ENCODE results near the gene MLN. TPM values are rescaled to one million over a fixed set of nuclear protein-coding genes. Genes with fewer than 3 reads are reported as not detected.

The MLN gene
- total and polyA plus RNA-seq, 2 of the 4 experiments (the other 2 are of a cell fraction), result not detected

- Histone ChIP-seq H3K23ac (ENCODE audit: low read depth, low read length) (no peak overlapping the region), H2BK20ac (ENCODE audit: low read depth, low read length) (no peak overlapping the region), H2BK5ac (ENCODE audit: low read depth, low read length, poor library complexity, severe bottlenecking) (no peak overlapping the region), H2AK5ac (ENCODE audit: low read depth, low read length) (no peak overlapping the region), H3K9ac (ENCODE audit: low read depth, low read length) (no peak overlapping the region), H2AFZ (replicated peaks; ENCODE audit: low read length, poor library complexity) (peak overlapping the region; percentile 14), H3K4me1 (ENCODE audit: control insufficient read depth, insufficient read depth, low read length) (no peaks in the 10 kb centered on the region), H4K5ac (ENCODE audit: low read depth, low read length) (no peak overlapping the region), H4K8ac (ENCODE audit: low read depth in 2 of 2, low read length in 2 of 2) (no peak overlapping the region), H3K14ac (replicated peaks; ENCODE audit: low read depth, low read length) (no peak overlapping the region), H3K79me1 (ENCODE audit: low read depth in 1 of 2, low read length in 2 of 2) (no peaks in the 10 kb centered on the region), H3K9me3 (ENCODE audit: control insufficient read depth, insufficient read depth, low read length) (no peaks in the 10 kb centered on the region), H4K20me1 (ENCODE audit: insufficient read depth, low read length) (no peaks in the 10 kb centered on the region), H3K36me3 (ENCODE audit: control insufficient read depth, insufficient read depth, low read length) (no peaks in the 10 kb centered on the region), H3K9me1 (ENCODE audit: insufficient read depth, low read length) (0 out of 2 replicates have a peak, but pooled peaks cover 4% of the 10 kb centered on the region), H3K4me3 (ENCODE audit: insufficient read depth, low read depth, low read length) (no peak overlapping the region), H3K27ac (ENCODE audit: insufficient read depth, low read length) (no peak overlapping the region), H4K91ac (ENCODE audit: insufficient read depth, low read depth, low read length) (no peak overlapping the region), H2BK120ac (ENCODE audit: low read depth, low read length) (no peak overlapping the region), H2BK15ac (ENCODE audit: low read depth, low read length) (no peak overlapping the region), H3K18ac (ENCODE audit: low read depth, low read length) (no peak overlapping the region), H3K4ac (ENCODE audit: low read depth, low read length) (no peak overlapping the region), H3K56ac (ENCODE audit: extremely low read depth, insufficient read depth, low read length) (no peak overlapping the region), H3K4me2 (ENCODE audit: low read depth, low read length) (no peak overlapping the region), H3K27me3 (ENCODE audit: control insufficient read depth, insufficient read depth, low read length) (peaks cover 28% of the 10 kb centered on the region), H2AK9ac (replicated peaks; ENCODE audit: low read depth, low read length, poor library complexity) (no peak overlapping the region)
- BruUV-seq (replicated peaks), result no TSS peak
- ChIA-PET POLR2A (ENCODE audit: unreplicated experiment) (interaction anchor here (1.2 kb wide), 1 partner anchor 10 kb away, joined by 3 read pairs; no protein-coding TSS in a partner anchor), CTCF (interaction anchor here (1.4 to 2.1 kb wide), 3 partner anchors 10 to 177 kb away, joined by 5 to 7 read pairs (median 6); no protein-coding TSS in a partner anchor)
- in situ Hi-C loops (cut with MboI; ENCODE audit: low sequenced_read_pairs), result no loop called here
- no CpG with 5 or more reads among the region's 3 CpGs for WGBS, 2 experiments (ENCODE audit: extremely low coverage in 2 of 2, insufficient read length in 1 of 2)
- ATAC-seq (ENCODE audit: low read depth), result no peak
- intact Hi-C loops (cut with micrococcal nuclease), result no loop called here
- DNase-seq, result no peak
- no peak for TF ChIP-seq CTCF (conservative IDR thresholded peaks at IDR 0.05; ENCODE audit: low read depth, low read length)
- TF ChIP-seq RFX5 (IDR thresholded peaks at IDR 0.05; ENCODE audit: low read depth, low read length), result no peak
- no peak for TF ChIP-seq FOS (IDR thresholded peaks at IDR 0.05; ENCODE audit: low read depth, low read length)
- no peak for TF ChIP-seq MAZ (IDR thresholded peaks at IDR 0.05; ENCODE audit: borderline replicate concordance, low read depth, low read length)
- TF ChIP-seq RAD21 (IDR thresholded peaks at IDR 0.05; ENCODE audit: low read length), result no peak
- no peak for TF ChIP-seq CEBPB (IDR thresholded peaks at IDR 0.05; ENCODE audit: low read depth, low read length)
- TF ChIP-seq MAFK (IDR thresholded peaks at IDR 0.05; ENCODE audit: low read depth, low read length), result no peak
- no peak for TF ChIP-seq BHLHE40 (IDR thresholded peaks at IDR 0.05; ENCODE audit: low read depth, low read length)
- dilution Hi-C loops (cut with HindIII; ENCODE audit: low sequenced_read_pairs, unreplicated experiment), result no loop called here
Observed at GRCh38 chr6:33850296-33850695, 46.5 kb upstream of the MLN start.
